ENCODE results near the gene CALML6.
A peak's percentile ranks its signal among the peaks of the same experiment; 100 is the strongest.

The CALML6 gene

DNA sequence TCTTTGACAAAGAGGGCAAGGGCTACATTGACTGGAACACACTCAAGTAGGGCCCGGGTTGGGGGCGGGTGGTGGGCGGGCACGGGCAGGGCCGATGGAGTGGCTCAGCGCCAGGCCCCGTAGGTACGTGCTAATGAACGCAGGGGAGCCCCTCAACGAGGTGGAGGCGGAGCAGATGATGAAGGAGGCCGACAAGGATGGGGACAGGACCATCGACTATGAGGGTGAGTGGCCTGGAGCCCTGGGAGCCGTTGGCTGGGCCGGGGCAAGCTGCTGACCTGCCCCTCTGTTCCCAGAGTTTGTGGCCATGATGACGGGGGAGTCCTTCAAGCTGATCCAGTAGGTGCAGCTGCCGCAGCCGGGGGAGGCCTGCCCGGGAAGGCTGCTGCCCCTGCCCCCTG is 1.8 kb downstream of the CALML6 start:
- no peak for TF ChIP-seq CTCF (conservative IDR thresholded peaks at IDR 0.05)
- no peak for TF ChIP-seq ZFX (IDR thresholded peaks at IDR 0.05)
- H3K27ac ChIP-seq = no peak overlapping the region

DNA sequence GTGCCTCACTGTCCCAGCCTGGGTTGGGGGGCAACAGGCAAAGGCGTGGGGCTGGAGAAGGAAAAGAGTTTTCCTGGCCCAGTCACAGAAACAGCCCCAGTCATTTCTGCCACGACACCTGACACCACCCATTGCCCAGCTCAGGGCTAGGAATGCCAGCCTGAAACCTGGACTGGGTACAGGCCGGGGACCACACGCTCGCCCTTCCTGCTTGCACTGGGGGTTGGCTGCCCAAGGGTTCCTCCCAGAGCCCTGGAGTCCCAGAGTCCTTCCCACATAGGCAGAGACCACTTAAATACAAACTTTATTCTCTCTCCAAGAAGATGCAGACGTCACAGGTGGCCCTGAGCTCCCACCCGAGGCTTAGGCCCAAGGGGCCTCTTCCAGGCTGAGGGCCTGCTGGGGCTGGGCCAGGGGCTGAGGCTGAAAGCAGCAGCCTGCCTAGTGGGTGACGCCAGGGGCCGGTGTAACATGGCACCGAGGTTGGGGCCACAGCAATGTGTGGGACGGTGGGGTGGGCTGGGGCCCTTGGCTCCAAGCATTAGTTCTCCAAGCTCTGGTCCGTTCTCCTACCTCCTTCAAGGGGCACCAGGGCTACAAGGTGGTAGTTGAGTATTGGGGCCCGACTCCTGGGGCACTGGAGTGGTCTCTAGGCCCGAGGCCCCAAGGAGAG is 2.4 kb downstream of the CALML6 start:
- TF ChIP-seq CTCF (conservative IDR thresholded peaks at IDR 0.05) (no peak), ZFX (IDR thresholded peaks at IDR 0.05) (no peak)
- H3K27ac ChIP-seq = peak overlapping the region; percentile 83

DNA sequence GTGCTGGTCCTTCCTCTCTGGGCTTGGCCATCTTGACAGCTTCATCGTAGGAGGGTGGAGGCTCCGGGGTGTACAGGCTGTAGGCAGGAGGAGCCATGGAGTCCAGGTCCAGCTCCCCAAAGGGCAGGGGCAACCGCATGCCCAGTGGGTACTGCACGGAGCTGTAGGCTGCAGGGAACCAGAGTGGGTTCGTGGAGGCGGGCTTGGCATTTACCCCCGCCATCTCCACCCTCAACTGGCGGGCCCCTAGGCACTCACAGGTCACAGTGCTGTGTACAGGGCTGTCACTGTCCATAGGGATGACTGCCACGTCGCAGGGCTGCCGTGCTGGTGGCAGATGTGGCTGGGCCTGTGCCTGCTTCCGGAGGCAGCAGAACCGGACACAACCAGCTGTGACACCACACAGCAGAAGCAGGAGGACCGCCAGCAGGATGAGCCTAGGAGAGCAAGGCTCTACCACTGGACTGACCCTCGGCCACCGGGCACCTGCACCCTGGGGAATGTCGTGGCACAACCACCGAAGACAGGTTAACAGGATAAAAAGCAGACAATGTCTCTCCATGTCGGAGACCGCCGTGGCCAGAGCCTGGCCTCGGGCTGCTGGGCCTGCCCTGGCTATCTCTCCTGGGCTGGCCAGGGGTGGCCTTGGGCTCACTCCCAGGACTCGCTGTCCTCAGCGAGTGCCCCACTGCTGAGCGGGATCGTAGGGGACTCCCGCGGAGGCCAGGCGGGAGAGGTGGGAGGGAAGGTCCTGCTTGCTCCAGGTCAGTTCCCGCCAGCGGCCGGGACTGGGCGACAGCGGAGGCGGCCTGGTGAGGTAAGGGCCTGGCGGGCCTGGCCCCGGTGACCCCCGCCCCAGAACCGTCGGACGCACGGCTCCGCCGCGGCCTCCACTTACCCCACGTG is 3.2 kb downstream of the CALML6 start:
- H3K27ac ChIP-seq = peak overlapping the region; percentile 83
- peak; percentile 74; the same call in 1 of the 2 replicates for TF ChIP-seq ZFX (IDR thresholded peaks at IDR 0.05)
- no peak for TF ChIP-seq CTCF (conservative IDR thresholded peaks at IDR 0.05)

DNA sequence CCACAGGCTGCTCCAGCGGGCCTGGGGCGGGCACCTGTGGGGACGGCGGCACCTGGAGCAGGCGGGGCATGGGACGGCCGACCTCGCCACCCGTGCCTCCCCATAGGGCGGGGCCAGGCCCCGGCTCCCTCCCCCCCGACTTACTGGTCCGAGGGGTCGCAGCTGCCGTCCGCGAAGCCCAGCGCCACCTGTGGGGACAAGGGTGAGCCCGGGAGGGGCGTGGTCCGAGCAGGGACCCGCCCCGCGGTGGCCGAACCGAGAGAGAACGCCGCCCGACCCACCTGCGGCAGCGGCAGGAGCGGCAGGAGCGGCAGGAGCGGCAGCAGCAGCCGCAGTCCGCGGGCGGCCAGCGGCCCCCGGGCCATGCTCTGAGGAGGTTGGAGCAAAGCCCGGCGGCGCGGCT is 3.8 kb downstream of the CALML6 start, which contains the start of gene TMEM52:
Gene TMEM52, minus strand, starts transcription at position 379 of the 403 bp plus-strand sequence. Its CDS starts 14 bp downstream, at position 365.
- H3K27ac ChIP-seq = peak within 1 kb of the TSS; percentile 83

DNA sequence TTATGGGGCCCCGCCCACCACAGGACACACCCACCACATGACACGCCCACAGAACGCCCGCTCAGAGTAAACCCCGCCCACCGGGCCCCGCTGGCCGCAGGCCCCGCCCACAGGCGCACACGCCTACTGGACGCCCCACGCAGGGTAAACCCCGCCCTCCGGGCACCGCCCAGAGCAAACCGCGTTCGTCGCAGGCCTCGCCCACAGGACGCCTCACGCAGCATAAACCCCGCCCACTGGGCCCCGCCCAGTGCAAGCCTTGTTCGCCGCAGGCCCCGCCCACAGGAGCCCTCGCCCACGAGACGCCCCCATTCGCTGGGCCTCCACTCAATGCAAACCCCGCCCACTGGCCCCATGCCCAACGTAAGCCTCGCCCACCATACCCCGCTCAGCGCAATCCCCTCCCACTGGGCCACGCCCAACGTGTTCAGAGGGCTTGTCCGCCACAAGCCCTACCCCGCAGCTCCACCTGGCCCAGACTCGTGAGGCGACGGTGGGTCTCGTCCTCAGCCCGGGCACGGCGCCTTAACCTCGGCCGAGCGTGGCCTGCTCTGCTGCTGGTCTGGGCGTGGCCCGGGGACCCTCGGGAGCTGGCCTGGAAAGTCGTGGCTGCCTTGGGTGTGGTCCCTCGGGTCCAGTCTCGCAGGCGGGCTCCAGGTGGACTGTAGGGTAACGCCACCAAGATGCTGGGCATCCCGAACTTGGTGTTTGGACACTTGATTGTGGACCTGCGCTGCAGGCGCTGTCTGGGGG is 4.4 kb downstream of the CALML6 start:
- TF ChIP-seq CTCF (conservative IDR thresholded peaks at IDR 0.05) = no peak
- no peak for TF ChIP-seq ZFX (IDR thresholded peaks at IDR 0.05)
- H3K27ac ChIP-seq = peak overlapping the region; percentile 83

More for the DNA sequence above, 3.8 kb downstream of the CALML6 start, which contains the start of gene TMEM52:
- TF ChIP-seq CTCF (conservative IDR thresholded peaks at IDR 0.05) (no peak; the same call in 1 of the 2 replicates), ZFX (IDR thresholded peaks at IDR 0.05) (peak; percentile 49; the same call in 1 of the 2 replicates)

- TF ChIP-seq ZFX (IDR thresholded peaks at IDR 0.05) = no peak
- no peak for TF ChIP-seq CTCF (conservative IDR thresholded peaks at IDR 0.05)
- H3K27ac ChIP-seq = peak overlapping the region; percentile 83
These were observed 5.1 kb downstream of the CALML6 start for GRCh38 chr1:1920057-1920607.
